Activated naive CD4-positive, alpha-beta T cell treated with anti-CD3 and anti-CD28 coated beads for 36 hours (primary cell): Measurements from ENCODE around the gene GDA. TPM values are rescaled to one million over a fixed set of nuclear protein-coding genes. Genes with fewer than 3 reads are reported as not detected.

Experiments used
- CTCF ChIA-PET: fragments of 350-600 bp; sonication (Branson Sonifier 250); formaldehyde crosslinking; loops from one replicate; lab custom pipeline; 2021; ENCODE audit warnings: antibody characterized with exemption; lab: Charles Lee
- DNase-seq: peaks from one replicate; pipeline ENCODE4 v3.0.0-alpha.2; 2020
- H3K27ac Mint-ChIP-seq: one replicate; pipeline ENCODE4 v1.8.0; 2021; ENCODE audit warnings: mild to moderate bottlenecking, mixed read lengths
- H3K27me3 Mint-ChIP-seq: one replicate; pipeline ENCODE4 v1.8.0; 2021; ENCODE audit warnings: low read depth, mixed read lengths
- H3K36me3 Mint-ChIP-seq: one replicate; pipeline ENCODE4 v1.8.0; 2021; ENCODE audit warnings: low read depth, mixed read lengths
- H3K4me1 Mint-ChIP-seq: one replicate; pipeline ENCODE4 v1.8.0; 2021; ENCODE audit warnings: low read depth, mixed read lengths
- H3K4me3 Mint-ChIP-seq: one replicate; pipeline ENCODE4 v1.8.0; 2021; ENCODE audit warnings: mild to moderate bottlenecking, moderate library complexity, mixed read lengths
- H3K9me3 Mint-ChIP-seq: one replicate; pipeline ENCODE4 v1.8.0; 2021; ENCODE audit warnings: mixed read lengths
- intact Hi-C: fragments of 100-400 bp; cut with micrococcal nuclease; formaldehyde crosslinking; loops from one replicate; pipeline ENCODE4 v1.15.1; 2023
- total RNA-seq, 2 experiments: library from RNA; stranded (reverse); gene quantifications; one replicate each; pipeline ENCODE4 v1.2.3, GENCODE V29; 2021

Gene GDA
- total RNA-seq, 2 experiments from 2014 or later, result not detected

DNA sequence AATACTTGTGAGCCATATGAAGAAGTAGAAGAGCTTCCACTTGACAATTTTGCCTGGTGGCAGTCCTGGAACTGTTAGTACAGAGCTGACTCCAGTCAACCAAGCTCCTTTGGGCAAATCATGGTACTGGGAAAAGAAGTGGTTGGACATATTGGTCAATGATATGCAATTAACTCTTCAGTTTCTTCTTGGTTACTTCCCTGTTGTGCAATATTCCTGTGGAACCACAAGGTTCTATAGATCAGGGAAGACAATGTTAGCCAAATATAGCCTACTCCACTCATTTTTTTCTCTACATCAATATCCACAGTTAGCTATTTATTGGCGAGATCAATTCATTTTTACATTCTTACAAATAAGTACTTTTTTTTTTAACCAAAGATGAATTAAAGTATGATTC lies 14.4 kb upstream of the GDA start:
- intact Hi-C loops, result no loop called here
- CTCF ChIA-PET, result interaction anchor here (0.7 kb wide), 1 partner anchor 98 kb away, joined by 4 read pairs; no protein-coding TSS in a partner anchor
- Mint-ChIP-seq H3K27me3 (no peaks in the 10 kb centered on the region), H3K36me3 (no peaks in the 10 kb centered on the region), H3K27ac (no peak overlapping the region), H3K4me1 (no peaks in the 10 kb centered on the region), H3K4me3 (no peak overlapping the region), H3K9me3 (no peaks in the 10 kb centered on the region)
- no peak for DNase-seq

DNA sequence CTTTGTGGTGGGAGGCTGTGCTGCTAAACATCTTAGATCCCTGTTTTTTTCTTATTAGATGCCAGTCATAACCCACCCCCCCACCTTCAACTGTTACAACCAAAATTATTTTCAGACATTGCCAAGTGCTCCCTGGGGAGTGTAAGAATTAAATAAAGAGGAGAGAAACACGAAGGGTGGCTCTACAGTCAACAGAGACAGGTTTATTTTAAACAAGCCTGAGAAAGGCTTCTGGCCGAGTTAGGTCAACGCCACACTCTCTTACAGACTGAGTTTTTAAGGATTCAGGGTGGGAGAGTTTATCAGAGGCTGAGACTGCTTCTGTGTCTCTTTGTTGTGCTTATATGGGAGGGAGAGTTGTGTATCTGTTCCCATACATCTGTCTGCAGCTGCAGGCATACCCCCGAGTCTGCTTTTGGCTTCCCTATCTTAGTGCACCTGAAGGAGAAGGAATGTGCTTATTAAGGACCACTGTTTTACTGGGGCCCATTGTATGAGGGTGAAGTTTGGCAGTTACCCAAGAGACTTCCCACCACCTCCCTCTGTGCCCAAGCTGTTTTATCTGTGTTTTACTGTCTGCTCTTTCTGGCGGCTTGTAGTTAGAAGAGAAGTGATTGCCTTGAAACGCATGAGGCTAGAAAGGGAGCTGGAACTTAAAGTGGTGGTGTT lies 11.4 kb upstream of the GDA start:
- Mint-ChIP-seq H3K36me3 (no peaks in the 10 kb centered on the region), H3K27ac (no peak overlapping the region), H3K4me1 (no peaks in the 10 kb centered on the region), H3K27me3 (peaks cover 3% of the 10 kb centered on the region), H3K4me3 (no peak overlapping the region), H3K9me3 (no peaks in the 10 kb centered on the region)
- no peak for DNase-seq
- intact Hi-C loops, result no loop called here
- CTCF ChIA-PET, result interaction anchor here (0.6 kb wide), 1 partner anchor 136 kb away, joined by 5 read pairs; no protein-coding TSS in a partner anchor

DNA sequence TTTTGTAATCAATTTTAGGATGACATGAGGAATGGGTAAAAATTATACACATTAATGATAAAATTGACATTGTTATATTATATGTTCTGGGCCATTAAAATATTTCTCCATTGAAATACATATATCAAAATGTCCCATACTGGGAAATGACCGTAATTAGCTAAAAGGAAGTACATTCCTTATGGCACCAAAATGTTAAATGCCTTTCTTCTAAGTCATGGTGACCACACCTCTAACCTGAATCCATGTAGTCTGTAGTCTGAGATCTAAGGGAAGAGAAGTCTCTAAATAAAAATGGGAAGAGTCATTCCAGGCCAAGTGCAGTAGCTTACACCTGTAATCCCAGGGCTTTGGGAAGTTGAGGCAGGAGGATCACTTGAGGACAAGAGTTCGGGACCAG lies 10.0 kb upstream of the GDA start:
- no peak overlapping the region for H3K27ac Mint-ChIP-seq
- no peaks in the 10 kb centered on the region for H3K9me3 Mint-ChIP-seq
- no peak for DNase-seq
- CTCF ChIA-PET, result interaction anchor here (0.7 kb wide), 1 partner anchor 122 kb away, joined by 4 read pairs; no protein-coding TSS in a partner anchor
- intact Hi-C loops, result no loop called here
- H3K4me1 Mint-ChIP-seq, result no peaks in the 10 kb centered on the region
- no peak overlapping the region for H3K4me3 Mint-ChIP-seq
- peaks cover 5% of the 10 kb centered on the region for H3K27me3 Mint-ChIP-seq
- no peaks in the 10 kb centered on the region for H3K36me3 Mint-ChIP-seq

DNA sequence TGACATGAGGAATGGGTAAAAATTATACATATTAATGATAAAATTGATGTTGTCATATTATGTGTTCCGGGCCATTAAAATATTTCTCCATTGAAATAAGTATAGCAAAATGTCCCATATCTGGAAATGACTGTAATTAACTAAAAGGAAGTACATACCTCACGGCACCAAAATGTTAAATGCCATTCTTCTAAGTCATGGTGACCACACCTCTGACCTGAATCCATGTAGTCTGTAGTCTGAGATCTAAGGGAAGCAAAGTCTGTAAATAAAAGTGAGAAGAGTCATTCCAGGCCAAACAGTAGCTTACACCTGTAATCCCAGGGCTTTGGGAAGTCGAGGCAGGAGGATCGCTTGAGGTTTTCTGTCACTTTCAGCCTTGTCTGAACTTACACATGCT lies 8.7 kb upstream of the GDA start:
- H3K27me3 Mint-ChIP-seq, result peaks cover 5% of the 10 kb centered on the region
- intact Hi-C loops, result no loop called here
- no peak overlapping the region for H3K4me3 Mint-ChIP-seq
- CTCF ChIA-PET, result no interaction called here
- no peaks in the 10 kb centered on the region for H3K36me3 Mint-ChIP-seq
- DNase-seq, result no peak
- H3K4me1 Mint-ChIP-seq, result no peaks in the 10 kb centered on the region
- H3K27ac Mint-ChIP-seq, result no peak overlapping the region
- H3K9me3 Mint-ChIP-seq, result no peaks in the 10 kb centered on the region

DNA sequence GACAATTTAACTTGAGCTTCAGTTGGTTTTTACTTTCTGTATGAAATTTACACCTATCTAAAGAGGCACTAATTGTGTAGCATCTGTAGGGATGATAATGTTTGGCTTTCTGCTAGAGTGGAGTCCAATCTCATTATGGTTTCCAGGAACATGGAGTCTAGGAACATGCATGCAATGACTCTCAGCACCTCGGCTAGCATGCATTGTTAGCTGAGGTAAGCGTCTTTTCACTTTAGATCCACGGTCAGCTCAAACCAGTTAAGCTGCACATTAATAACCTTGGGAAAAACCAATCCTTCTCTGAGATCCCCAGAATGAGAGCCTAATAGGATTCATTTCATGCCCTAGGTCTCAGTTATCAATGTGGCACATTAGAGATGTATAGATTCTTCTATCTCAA lies 7.8 kb upstream of the GDA start:
- no peak overlapping the region for H3K4me3 Mint-ChIP-seq
- peaks cover 5% of the 10 kb centered on the region for H3K27me3 Mint-ChIP-seq
- CTCF ChIA-PET, result interaction anchor here (0.9 kb wide), 1 partner anchor 103 kb away, joined by 3 read pairs; no protein-coding TSS in a partner anchor
- no peaks in the 10 kb centered on the region for H3K9me3 Mint-ChIP-seq
- no peak for DNase-seq
- intact Hi-C loops, result no loop called here
- H3K4me1 Mint-ChIP-seq, result no peaks in the 10 kb centered on the region
- no peak overlapping the region for H3K27ac Mint-ChIP-seq
- H3K36me3 Mint-ChIP-seq, result no peaks in the 10 kb centered on the region

DNA sequence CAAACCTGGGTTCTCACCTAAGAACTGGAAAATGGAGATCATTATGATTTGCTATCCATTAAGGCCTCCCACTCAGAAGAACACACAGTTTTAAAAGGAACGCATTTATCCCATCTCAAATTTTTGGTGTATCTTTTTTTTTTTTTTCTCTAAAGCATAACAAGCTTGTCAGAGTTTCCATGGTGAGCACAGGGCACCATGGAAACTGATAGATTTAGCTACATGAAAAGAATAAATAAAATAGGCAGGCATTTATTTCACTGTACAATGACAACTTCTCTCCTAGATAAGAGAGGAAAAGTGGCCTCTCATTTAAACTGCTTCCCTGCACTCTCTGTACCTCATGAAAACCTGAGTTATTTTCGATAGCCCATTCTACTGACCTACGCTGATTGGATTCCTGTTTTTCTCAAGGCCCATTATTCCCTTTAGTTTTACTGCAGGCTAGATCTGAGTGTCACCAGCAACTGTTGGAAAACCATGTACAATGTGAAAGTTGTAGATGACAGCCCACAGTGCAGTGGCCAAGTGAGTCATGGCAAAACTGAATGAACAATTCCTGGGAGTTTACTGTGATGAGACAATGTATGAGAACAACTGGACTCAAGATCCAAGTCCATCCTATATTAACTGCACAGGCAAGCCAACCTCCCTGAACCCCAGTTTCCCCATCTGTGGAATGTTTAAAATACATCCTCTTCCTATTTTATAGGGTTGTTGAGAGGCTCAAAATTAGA lies 4.3 kb upstream of the GDA start:
- Mint-ChIP-seq H3K27me3 (peaks cover 25% of the 10 kb centered on the region), H3K36me3 (no peaks in the 10 kb centered on the region), H3K27ac (no peak overlapping the region), H3K4me1 (peaks cover 6% of the 10 kb centered on the region), H3K4me3 (no peak overlapping the region), H3K9me3 (no peaks in the 10 kb centered on the region)
- DNase-seq, result no peak
- intact Hi-C loops, result no loop called here
- CTCF ChIA-PET, result no interaction called here

DNA sequence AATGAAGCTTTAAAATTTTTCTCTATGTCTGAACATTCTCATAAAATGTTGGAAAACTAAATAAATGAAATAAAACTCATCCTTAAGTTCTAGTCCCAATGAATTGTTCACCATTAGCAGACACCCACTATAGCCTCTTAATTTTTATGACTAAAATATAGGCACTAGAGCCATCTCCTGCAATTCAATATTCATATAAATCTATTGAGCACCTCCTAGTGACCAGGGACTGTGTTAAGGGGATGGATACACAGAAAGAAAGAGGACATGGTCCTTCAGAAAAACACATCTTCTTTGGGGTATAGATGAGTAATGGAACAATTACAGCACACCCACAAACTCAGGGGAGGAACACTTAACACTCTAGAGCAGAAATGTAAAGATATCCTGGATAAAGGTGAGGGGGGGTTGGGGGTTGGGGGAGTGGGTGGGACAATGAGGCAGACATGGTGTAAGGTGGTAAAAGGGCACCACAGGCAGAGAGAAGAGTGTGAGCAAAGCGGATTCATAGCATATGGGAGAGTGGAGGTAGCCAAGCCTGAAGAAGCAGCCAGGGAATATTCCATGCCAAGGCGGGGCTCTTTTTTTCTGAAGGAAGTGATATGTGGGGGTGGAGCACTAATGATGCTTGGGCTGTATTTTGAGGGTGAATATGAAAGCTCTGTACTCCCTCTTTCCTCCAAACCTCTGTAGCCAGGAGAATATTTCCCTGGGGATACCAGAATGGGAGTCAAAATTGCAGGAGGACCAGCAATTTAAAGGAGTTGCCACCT lies 3.3 kb upstream of the GDA start:
- no peaks in the 10 kb centered on the region for H3K36me3 Mint-ChIP-seq
- intact Hi-C loops, result no loop called here
- H3K4me1 Mint-ChIP-seq, result peaks cover 6% of the 10 kb centered on the region
- no peak overlapping the region for H3K4me3 Mint-ChIP-seq
- H3K27me3 Mint-ChIP-seq, result peaks cover 31% of the 10 kb centered on the region
- H3K9me3 Mint-ChIP-seq, result no peaks in the 10 kb centered on the region
- no peak overlapping the region for H3K27ac Mint-ChIP-seq
- CTCF ChIA-PET, result no interaction called here
- no peak for DNase-seq

DNA sequence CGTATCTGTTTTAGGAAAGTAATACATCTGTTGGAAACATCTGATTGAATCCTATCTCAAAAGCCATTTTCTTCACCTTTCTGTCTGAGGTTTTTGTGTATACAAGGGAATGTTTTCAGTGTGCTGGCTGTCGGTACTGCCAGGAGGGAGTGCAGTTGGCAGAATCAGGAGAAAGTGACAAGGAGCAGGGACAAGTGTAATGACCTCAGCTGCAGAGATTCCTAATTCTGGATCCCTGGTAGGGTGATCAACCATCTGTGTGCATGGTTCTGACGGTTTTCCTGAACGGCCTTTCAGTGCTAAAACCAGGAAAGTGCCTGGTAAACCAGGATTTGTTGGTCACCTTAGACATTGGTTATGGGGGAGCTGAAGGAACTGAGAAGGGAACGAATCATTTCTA lies 1.6 kb upstream of the GDA start:
- H3K27me3 Mint-ChIP-seq, result peaks cover 35% of the 10 kb centered on the region

DNA sequence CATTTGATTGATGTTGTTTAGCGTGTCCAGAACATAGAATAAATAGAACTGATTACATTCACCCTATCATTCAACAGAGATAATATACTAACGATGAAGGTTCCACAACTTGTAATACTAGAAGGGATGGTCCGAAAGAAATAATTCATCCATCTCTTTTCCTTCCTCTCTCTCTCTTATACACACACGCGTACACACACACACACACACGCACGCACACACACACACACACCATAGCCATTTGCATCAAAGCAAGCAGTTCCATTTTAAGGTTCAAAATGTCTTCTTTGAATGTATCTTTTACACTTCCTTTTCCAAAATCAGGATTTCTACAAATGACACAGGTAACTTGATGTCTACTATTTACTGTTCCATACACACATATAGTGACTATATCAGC lies 887 bp downstream of the GDA start:
- no peak overlapping the region for H3K4me3 Mint-ChIP-seq
- no peaks in the 10 kb centered on the region for H3K36me3 Mint-ChIP-seq
- no peak for DNase-seq
- H3K9me3 Mint-ChIP-seq, result no peaks in the 10 kb centered on the region
- intact Hi-C loops, result no loop called here
- H3K4me1 Mint-ChIP-seq, result peaks cover 6% of the 10 kb centered on the region
- H3K27ac Mint-ChIP-seq, result no peak overlapping the region
- peaks cover 32% of the 10 kb centered on the region for H3K27me3 Mint-ChIP-seq
- CTCF ChIA-PET, result no interaction called here

More for the DNA sequence above, 1.6 kb upstream of the GDA start:
- intact Hi-C loops, result no loop called here
- DNase-seq, result no peak
- CTCF ChIA-PET, result interaction anchor here (0.5 kb wide), 1 partner anchor 893 kb away, joined by 5 read pairs; no protein-coding TSS in a partner anchor
- Mint-ChIP-seq H3K9me3 (no peaks in the 10 kb centered on the region), H3K36me3 (no peaks in the 10 kb centered on the region), H3K27ac (no peak overlapping the region), H3K4me3 (no peak overlapping the region), H3K4me1 (peaks cover 6% of the 10 kb centered on the region)

DNA sequence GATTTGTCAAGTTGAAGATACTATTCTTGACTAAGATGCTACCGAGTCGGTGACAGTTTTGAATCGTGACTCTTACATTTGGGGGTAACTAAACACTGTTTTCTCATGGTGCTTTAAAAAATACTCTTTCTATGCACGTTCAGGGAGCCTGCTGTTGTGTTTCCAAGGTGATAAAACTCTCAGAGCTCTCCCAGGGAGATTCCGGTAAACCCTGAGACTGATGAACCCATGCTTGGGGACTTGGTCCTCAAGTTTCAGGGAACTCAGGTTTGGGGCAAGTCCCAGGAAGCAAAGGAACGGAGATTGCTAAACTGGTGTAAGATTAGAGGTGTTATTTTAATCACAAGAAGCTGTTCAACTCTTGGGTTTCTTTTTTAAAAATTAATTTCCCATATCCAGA lies 1.4 kb downstream of the GDA start:
- CTCF ChIA-PET, result no interaction called here
- peaks cover 6% of the 10 kb centered on the region for H3K4me1 Mint-ChIP-seq
- no peak for DNase-seq
- no peak overlapping the region for H3K27ac Mint-ChIP-seq
- H3K4me3 Mint-ChIP-seq, result no peak overlapping the region
- H3K27me3 Mint-ChIP-seq, result peaks cover 32% of the 10 kb centered on the region
- intact Hi-C loops, result no loop called here
- H3K9me3 Mint-ChIP-seq, result no peaks in the 10 kb centered on the region
- no peaks in the 10 kb centered on the region for H3K36me3 Mint-ChIP-seq

DNA sequence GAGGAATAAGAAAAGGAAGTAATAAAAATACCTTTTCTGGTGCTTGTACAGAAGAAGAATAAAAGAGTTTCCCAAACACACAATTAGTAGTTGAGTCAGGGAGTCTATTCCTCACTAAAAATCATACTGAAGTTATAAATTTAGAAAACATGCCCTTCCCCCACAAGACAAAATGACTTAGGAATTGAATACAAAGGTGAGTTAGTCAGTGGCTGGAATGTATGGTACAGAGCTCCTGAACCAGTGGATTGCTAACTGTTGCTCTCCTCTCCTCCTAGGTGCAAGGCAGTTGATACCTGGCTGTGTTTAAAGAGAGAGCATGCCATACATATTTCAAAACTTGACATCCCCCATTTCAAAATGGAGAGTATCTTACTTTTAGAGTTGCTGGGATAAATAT lies 1.9 kb downstream of the GDA start:
- no peaks in the 10 kb centered on the region for H3K9me3 Mint-ChIP-seq
- H3K27ac Mint-ChIP-seq, result no peak overlapping the region
- H3K4me1 Mint-ChIP-seq, result peaks cover 6% of the 10 kb centered on the region
- intact Hi-C loops, result no loop called here
- no peaks in the 10 kb centered on the region for H3K36me3 Mint-ChIP-seq
- H3K27me3 Mint-ChIP-seq, result peaks cover 32% of the 10 kb centered on the region
- CTCF ChIA-PET, result no interaction called here
- H3K4me3 Mint-ChIP-seq, result no peak overlapping the region
- DNase-seq, result no peak

DNA sequence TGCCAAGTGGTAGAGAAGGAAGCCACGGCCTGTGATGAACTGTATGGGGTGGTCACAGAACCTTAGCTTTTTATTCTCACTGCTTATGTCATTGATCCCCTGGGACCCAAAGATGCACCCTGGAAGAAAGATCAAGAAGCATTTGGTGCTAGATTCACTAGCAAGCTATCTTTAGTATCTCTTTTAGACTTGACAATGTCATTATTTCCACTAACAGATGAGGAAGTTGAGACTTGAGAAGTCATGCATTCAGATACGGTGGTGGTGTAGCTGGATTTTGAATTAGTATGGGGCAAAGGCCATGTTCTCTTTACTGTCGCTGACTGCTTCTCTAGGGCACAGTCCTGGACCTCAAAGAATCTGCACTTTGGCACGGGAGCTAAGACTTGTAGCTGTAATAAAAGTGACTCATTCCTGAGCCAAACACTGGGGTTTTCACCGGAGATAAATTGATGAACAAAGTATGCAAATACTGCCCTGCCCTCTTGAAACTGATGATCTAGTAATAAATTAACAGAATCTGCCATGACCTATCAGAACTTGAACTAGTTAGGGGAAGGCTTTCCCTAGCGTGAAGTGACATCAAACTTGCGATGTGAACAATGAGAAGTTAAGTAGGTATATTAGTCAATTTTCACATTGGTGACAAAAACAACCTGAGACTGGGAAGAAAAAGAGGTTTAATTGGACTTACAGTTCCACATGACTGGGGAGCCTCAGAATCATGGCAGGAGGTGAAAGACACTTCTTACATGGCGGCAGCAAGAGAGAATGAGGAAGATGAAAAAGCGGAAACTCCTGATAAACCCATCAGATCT lies 5.4 kb downstream of the GDA start:
- no peaks in the 10 kb centered on the region for H3K9me3 Mint-ChIP-seq
- no peaks in the 10 kb centered on the region for H3K36me3 Mint-ChIP-seq
- no peak for DNase-seq
- no peaks in the 10 kb centered on the region for H3K4me1 Mint-ChIP-seq
- no peak overlapping the region for H3K4me3 Mint-ChIP-seq
- peaks cover 20% of the 10 kb centered on the region for H3K27me3 Mint-ChIP-seq
- H3K27ac Mint-ChIP-seq, result no peak overlapping the region
- CTCF ChIA-PET, result no interaction called here
- intact Hi-C loops, result no loop called here
